ENCODE measurements around the gene TRIM49B. TPM values are rescaled to one million over a fixed set of nuclear protein-coding genes. Genes with fewer than 3 reads are reported as not detected.
"Not testable (repeated sequence)": the region's sequence is repeated elsewhere in the genome, so short reads cannot be mapped to it uniquely, and the experiment has no call there.

Gene TRIM49B
- not detected for total RNA-seq

- DNase-seq (ENCODE audit: extremely low spot score); H3K4me1 ChIP-seq; H3K36me3 ChIP-seq; intact Hi-C loops (cut with DNase I); H3K27me3 ChIP-seq; H3K4me3 ChIP-seq; H3K9me3 ChIP-seq; H3K27ac ChIP-seq (replicated peaks in 1 of 4): not testable (repeated sequence)
- 49% methylated on average over 2 of the region's 2 CpGs for WGBS
Measured at GRCh38 chr11:49028523-49028922, at the start of gene TRIM49B. TSS of gene TRIM49B (plus strand) at chr11:49028823. CDS start at chr11:49031600, 2,777 bp downstream.

GRCh38 chr11:48983785-48984184 is 44.8 kb upstream of the TRIM49B start, which contains the start of gene TRIM51G:
TSS of gene TRIM51G (minus strand) at chr11:48983885. CDS start at chr11:48981695, 2,190 bp downstream.
- H3K27ac ChIP-seq (replicated peaks in 1 of 4); intact Hi-C loops (cut with DNase I): not testable (repeated sequence)

GRCh38 chr11:49048229-49048628 is 19.6 kb downstream of the TRIM49B start:
- peaks cover 0 to 23% (median 0%) of the 10 kb centered on the region in 4 donors for H3K27me3 ChIP-seq
- H3K4me3 ChIP-seq; H3K36me3 ChIP-seq; H3K27ac ChIP-seq (replicated peaks in 1 of 4); DNase-seq (ENCODE audit: extremely low spot score); H3K4me1 ChIP-seq; H3K9me3 ChIP-seq; intact Hi-C loops (cut with DNase I): not testable (repeated sequence)
- WGBS: 69% methylated on average over 12 of the region's 28 CpGs

More at GRCh38 chr11:48983785-48984184, 44.8 kb upstream of the TRIM49B start, which contains the start of gene TRIM51G:
- not testable (repeated sequence) for H3K4me3 ChIP-seq; H3K27me3 ChIP-seq; H3K9me3 ChIP-seq; H3K4me1 ChIP-seq; H3K36me3 ChIP-seq; DNase-seq (ENCODE audit: extremely low spot score)

- H3K4me3 ChIP-seq; H3K27ac ChIP-seq (replicated peaks in 1 of 4); DNase-seq (ENCODE audit: extremely low spot score); H3K4me1 ChIP-seq; H3K36me3 ChIP-seq; intact Hi-C loops (cut with DNase I); H3K9me3 ChIP-seq: not testable (repeated sequence)
- H3K27me3 ChIP-seq: peaks cover 0 to 23% (median 0%) of the 10 kb centered on the region in 4 donors
- 64% methylated on average over 30 of the region's 38 CpGs for WGBS
Measured at GRCh38 chr11:49049821-49050220, 21.2 kb downstream of the TRIM49B start.

- H3K27ac ChIP-seq (replicated peaks in 1 of 4); H3K4me1 ChIP-seq; intact Hi-C loops (cut with DNase I); DNase-seq (ENCODE audit: extremely low spot score); H3K27me3 ChIP-seq; H3K9me3 ChIP-seq; H3K4me3 ChIP-seq; H3K36me3 ChIP-seq: not testable (repeated sequence)
- 76% methylated on average over 5 of the region's 5 CpGs for WGBS
Measured at GRCh38 chr11:49059012-49059411, 30.4 kb downstream of the TRIM49B start, which contains the start of gene TRIM64C. TSS of gene TRIM64C (minus strand) at chr11:49059112. CDS start at chr11:49059112, 0 bp downstream.

- H3K27ac ChIP-seq (replicated peaks in 1 of 4); H3K36me3 ChIP-seq; H3K4me1 ChIP-seq; DNase-seq (ENCODE audit: extremely low spot score); H3K9me3 ChIP-seq; intact Hi-C loops (cut with DNase I); H3K4me3 ChIP-seq; H3K27me3 ChIP-seq: not testable (repeated sequence)
- WGBS: 64% methylated on average over 5 of the region's 5 CpGs
Measured at GRCh38 chr11:49069897-49070296, 41.3 kb downstream of the TRIM49B start.

Small RNA genes lying within 50 kb of the gene (small RNA-seq; reads per million reads assigned to genes)
- gene AC084851.1: 0 reads per million in 3 donors

Other genes with a start within 250 kb of the TRIM49B start
- gene TRIM51G, start 44.9 kb upstream of the TRIM49B start, total RNA-seq: not detected
- gene TRIM64C, start 30.3 kb downstream of the TRIM49B start, total RNA-seq: not detected
- 1 to 10 TPM in 2 of 4 donors, under 1 TPM in 2; 0.42 to 2.0 (median 1.2) TPM for gene FOLH1, start 179.8 kb downstream of the TRIM49B start, total RNA-seq

Measured in esophagus muscularis mucosa (tissue), 4 donors.